Osteocyte (in vitro differentiated cells): ENCODE results near the gene TRIM2. TPM values are rescaled to one million over a fixed set of nuclear protein-coding genes. Genes with fewer than 3 reads are reported as not detected.

Source experiments
- DNase-seq: peaks from one replicate; pipeline ENCODE4 v3.0.0; 2021; ENCODE audit warnings: mixed read lengths; ENCODE audit not compliant: unreplicated experiment; ENCODE audit errors: extremely low spot score
- H3K27ac Mint-ChIP-seq: one replicate; pipeline ENCODE4 v1.8.0; 2021; ENCODE audit warnings: mild to moderate bottlenecking, mixed read lengths; ENCODE audit not compliant: unreplicated experiment
- H3K27me3 Mint-ChIP-seq: one replicate; pipeline ENCODE4 v1.8.0; 2021; ENCODE audit warnings: mixed read lengths; ENCODE audit not compliant: unreplicated experiment
- H3K36me3 Mint-ChIP-seq: one replicate; pipeline ENCODE4 v1.8.0; 2021; ENCODE audit warnings: mixed read lengths; ENCODE audit not compliant: unreplicated experiment
- H3K4me1 Mint-ChIP-seq: one replicate; pipeline ENCODE4 v1.8.0; 2021; ENCODE audit warnings: mixed read lengths; ENCODE audit not compliant: unreplicated experiment
- H3K4me3 Mint-ChIP-seq: one replicate; pipeline ENCODE4 v1.8.0; 2021; ENCODE audit warnings: mild to moderate bottlenecking, moderate library complexity, mixed read lengths; ENCODE audit not compliant: unreplicated experiment
- H3K9me3 Mint-ChIP-seq: one replicate; pipeline ENCODE4 v1.8.0; 2021; ENCODE audit warnings: mixed read lengths; ENCODE audit not compliant: unreplicated experiment
- total RNA-seq: library from RNA; stranded (reverse); gene quantifications from 2 replicates; pipeline ENCODE4 v1.2.1, GENCODE V29; 2021
- TF ChIP-seq, protein P1 (sequence below): fragments of 200-600 bp; sonication (generic); IDR thresholded peaks from 2 replicates; pipeline ENCODE4 v1.5.0; 2021; ENCODE audit warnings: antibody characterized with exemption, mild to moderate bottlenecking, moderate library complexity

TRIM2 gene
- total RNA-seq, 1 donor from 2014 or later: 34.0 TPM

GRCh38 chr4:153243468-153243867, 39.2 kb downstream of the TRIM2 start:
- Mint-ChIP-seq H3K9me3 (no peaks in the 10 kb centered on the region), H3K27me3 (no peaks in the 10 kb centered on the region), H3K36me3 (peaks cover 7% of the 10 kb centered on the region), H3K4me1 (peaks cover 16% of the 10 kb centered on the region), H3K27ac (no peak overlapping the region), H3K4me3 (no peak overlapping the region)
- DNase-seq: no peak
- TF ChIP-seq, protein P1, sequence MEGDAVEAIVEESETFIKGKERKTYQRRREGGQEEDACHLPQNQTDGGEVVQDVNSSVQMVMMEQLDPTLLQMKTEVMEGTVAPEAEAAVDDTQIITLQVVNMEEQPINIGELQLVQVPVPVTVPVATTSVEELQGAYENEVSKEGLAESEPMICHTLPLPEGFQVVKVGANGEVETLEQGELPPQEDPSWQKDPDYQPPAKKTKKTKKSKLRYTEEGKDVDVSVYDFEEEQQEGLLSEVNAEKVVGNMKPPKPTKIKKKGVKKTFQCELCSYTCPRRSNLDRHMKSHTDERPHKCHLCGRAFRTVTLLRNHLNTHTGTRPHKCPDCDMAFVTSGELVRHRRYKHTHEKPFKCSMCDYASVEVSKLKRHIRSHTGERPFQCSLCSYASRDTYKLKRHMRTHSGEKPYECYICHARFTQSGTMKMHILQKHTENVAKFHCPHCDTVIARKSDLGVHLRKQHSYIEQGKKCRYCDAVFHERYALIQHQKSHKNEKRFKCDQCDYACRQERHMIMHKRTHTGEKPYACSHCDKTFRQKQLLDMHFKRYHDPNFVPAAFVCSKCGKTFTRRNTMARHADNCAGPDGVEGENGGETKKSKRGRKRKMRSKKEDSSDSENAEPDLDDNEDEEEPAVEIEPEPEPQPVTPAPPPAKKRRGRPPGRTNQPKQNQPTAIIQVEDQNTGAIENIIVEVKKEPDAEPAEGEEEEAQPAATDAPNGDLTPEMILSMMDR: no peak

DNA sequence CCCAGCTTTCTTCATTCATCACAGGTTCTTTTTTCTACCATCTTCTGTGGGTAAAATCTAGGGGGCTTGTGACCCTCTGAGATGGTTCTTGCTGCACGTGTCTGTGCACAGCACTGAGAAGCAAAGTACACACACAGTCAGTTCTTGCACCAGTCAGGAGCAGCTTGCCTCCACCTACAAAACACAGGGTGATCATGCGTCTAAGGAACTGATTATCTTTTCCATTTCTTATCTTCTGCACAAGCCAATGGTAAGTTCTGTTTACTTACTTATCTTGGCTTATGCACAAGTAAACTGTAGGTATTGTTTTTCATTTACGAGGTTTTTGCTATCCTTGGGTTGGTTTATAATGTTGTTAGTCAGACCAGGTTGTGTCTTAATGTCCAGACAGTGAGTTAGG, 40.7 kb downstream of the TRIM2 start:
- Mint-ChIP-seq H3K36me3 (peaks cover 4% of the 10 kb centered on the region), H3K27ac (no peak overlapping the region), H3K4me1 (peaks cover 30% of the 10 kb centered on the region), H3K4me3 (no peak overlapping the region), H3K27me3 (no peaks in the 10 kb centered on the region), H3K9me3 (no peaks in the 10 kb centered on the region)
- DNase-seq: no peak
- TF ChIP-seq, protein P1: no peak

DNA sequence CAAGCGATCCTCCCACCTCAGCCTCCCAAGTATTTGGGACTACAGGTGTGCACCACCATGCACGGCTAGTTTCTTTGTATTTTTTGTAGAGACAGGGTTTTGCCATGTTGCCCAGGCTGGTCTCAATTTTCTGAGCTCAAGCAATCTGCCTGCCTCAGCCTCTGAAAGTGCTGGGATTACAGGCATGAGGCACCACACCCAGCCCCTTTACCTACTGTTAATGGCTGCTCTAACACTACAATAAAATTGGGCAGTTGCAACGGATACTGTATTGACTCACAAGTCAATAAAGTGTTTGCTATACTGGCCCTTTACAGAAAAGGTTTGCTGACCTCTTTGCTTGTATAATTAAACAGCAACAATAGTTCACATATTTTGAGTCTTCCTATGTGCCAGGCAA, 41.5 kb downstream of the TRIM2 start:
- peaks cover 33% of the 10 kb centered on the region for H3K4me1 Mint-ChIP-seq

GRCh38 chr4:153246446-153247115, 42.3 kb downstream of the TRIM2 start:
- DNase-seq: no peak
- Mint-ChIP-seq H3K27me3 (no peaks in the 10 kb centered on the region), H3K27ac (no peak overlapping the region), H3K4me3 (no peak overlapping the region), H3K9me3 (no peaks in the 10 kb centered on the region), H3K36me3 (no peaks in the 10 kb centered on the region), H3K4me1 (peaks cover 29% of the 10 kb centered on the region)
- TF ChIP-seq, protein P1: no peak

More for the DNA sequence above, 41.5 kb downstream of the TRIM2 start:
- no peak for DNase-seq
- Mint-ChIP-seq H3K27me3 (no peaks in the 10 kb centered on the region), H3K27ac (no peak overlapping the region), H3K4me3 (no peak overlapping the region), H3K36me3 (peaks cover 4% of the 10 kb centered on the region), H3K9me3 (no peaks in the 10 kb centered on the region)
- TF ChIP-seq, protein P1: no peak

DNA sequence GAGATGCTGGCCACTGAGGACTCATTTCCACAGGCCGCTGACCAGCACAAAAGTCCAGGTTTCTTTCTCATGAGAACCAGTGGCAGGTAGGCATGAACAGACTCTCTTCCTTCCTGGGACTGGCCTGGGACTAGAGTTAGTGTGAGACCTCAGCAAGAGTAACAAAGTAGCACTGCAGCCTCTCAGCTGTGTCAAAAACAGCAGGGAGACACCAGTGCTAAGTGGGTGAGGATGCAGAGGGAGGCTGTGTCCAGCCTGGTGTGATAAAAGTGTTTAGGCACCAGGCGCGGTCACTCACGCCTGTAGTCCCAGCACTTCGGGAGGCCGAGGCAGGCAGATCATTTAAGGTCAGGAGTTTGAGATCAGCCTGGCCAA, 42.9 kb downstream of the TRIM2 start:
- Mint-ChIP-seq H3K9me3 (no peaks in the 10 kb centered on the region), H3K27ac (no peak overlapping the region), H3K4me3 (no peak overlapping the region), H3K27me3 (no peaks in the 10 kb centered on the region), H3K36me3 (no peaks in the 10 kb centered on the region), H3K4me1 (peaks cover 24% of the 10 kb centered on the region)
- no peak for DNase-seq
- TF ChIP-seq, protein P1: no peak
